Keratinocyte (primary cell): ENCODE measurements around the gene ATP8A1.

ENCODE experiments used
- CTCF ChIP-seq, 3 experiments: IDR thresholded peaks in 1 of 3; conservative IDR thresholded peaks in 1 of 3; optimal IDR thresholded peaks in 1 of 3; 2 replicates in 2 of 3; 3 replicates in 1 of 3; pipeline versions ENCODE3 to v1.5.1; 2011; ENCODE audit warnings: low read length in 3 of 3, mild to moderate bottlenecking in 3 of 3, moderate library complexity in 2 of 3, control low read depth in 1 of 3, inconsistent platforms in 1 of 3; ENCODE audit not compliant: insufficient read depth in 2 of 3; ENCODE audit errors: extremely low read depth in 1 of 3
- EZH2 ChIP-seq: IDR thresholded peaks from one replicate; pipeline ENCODE4 v1.6.1; 2012; ENCODE audit warnings: inconsistent platforms, mild to moderate bottlenecking, low read length, moderate library complexity

GRCh38 chr4:42401171-42401570 lies 255.7 kb downstream of the ATP8A1 start:
- peak in 1 of 3 experiments; percentile 56 for TF ChIP-seq CTCF (optimal IDR thresholded peaks at IDR 0.05 in 1 of 3, IDR thresholded peaks at IDR 0.05 in 1 of 3, conservative IDR thresholded peaks at IDR 0.05 in 1 of 3; ENCODE audit: extremely low read depth in 1 of 3, insufficient read depth in 2 of 3, low read length in 3 of 3)
- TF ChIP-seq EZH2, result no peak
